IPS-NIHi11 (cell line): Measurements from ENCODE around the gene SYNPO2.
A peak's percentile ranks its signal among the peaks of the same experiment; 100 is the strongest.
"Not testable (repeated sequence)": the region's sequence is repeated elsewhere in the genome, so short reads cannot be mapped to it uniquely, and the experiment has no call there.

Source experiments
- DNase-seq: peaks from one replicate; pipeline ENCODE4 v3.0.0; 2012; ENCODE audit warnings: mixed read lengths, low spot score

SYNPO2 gene, protein sequence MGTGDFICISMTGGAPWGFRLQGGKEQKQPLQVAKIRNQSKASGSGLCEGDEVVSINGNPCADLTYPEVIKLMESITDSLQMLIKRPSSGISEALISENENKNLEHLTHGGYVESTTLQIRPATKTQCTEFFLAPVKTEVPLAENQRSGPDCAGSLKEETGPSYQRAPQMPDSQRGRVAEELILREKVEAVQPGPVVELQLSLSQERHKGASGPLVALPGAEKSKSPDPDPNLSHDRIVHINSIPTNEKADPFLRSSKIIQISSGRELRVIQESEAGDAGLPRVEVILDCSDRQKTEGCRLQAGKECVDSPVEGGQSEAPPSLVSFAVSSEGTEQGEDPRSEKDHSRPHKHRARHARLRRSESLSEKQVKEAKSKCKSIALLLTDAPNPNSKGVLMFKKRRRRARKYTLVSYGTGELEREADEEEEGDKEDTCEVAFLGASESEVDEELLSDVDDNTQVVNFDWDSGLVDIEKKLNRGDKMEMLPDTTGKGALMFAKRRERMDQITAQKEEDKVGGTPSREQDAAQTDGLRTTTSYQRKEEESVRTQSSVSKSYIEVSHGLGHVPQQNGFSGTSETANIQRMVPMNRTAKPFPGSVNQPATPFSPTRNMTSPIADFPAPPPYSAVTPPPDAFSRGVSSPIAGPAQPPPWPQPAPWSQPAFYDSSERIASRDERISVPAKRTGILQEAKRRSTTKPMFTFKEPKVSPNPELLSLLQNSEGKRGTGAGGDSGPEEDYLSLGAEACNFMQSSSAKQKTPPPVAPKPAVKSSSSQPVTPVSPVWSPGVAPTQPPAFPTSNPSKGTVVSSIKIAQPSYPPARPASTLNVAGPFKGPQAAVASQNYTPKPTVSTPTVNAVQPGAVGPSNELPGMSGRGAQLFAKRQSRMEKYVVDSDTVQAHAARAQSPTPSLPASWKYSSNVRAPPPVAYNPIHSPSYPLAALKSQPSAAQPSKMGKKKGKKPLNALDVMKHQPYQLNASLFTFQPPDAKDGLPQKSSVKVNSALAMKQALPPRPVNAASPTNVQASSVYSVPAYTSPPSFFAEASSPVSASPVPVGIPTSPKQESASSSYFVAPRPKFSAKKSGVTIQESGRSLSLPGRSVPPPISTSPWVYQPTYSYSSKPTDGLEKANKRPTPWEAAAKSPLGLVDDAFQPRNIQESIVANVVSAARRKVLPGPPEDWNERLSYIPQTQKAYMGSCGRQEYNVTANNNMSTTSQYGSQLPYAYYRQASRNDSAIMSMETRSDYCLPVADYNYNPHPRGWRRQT

DNA sequence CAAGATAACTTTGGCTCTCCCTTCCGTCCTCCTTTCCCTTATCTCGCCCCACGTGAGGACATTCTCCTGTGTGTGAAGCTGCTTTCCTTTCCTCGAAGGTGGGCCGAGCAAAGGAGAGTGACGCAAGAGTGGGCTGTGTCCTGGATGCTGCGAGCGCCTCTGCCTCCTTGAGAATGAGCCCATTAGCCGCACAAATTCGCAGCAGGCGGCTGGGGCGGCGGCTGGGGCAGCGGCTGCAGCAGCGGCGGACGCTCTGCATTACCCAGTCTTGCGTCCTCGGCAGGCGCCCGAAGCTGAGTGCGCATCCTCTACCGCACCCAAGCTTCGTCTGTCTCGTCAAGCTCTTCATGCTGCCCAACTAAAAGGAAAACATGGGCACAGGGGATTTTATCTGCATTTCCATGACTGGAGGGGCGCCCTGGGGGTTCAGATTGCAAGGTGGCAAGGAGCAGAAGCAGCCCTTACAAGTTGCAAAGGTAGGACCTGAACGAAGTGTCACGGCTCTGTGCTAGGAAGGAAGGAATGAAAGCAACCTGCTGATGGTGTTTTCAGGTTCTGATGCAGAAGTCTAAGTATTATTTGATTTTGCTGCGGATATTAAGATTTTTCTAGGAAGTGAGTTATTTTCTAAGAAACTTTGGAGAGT, at the start of gene SYNPO2:
Gene SYNPO2 (plus strand): TSS at position 189 of the 646 bp plus-strand sequence. CDS start 183 bp downstream, at position 372.
- DNase-seq: peak; percentile 83

DNA sequence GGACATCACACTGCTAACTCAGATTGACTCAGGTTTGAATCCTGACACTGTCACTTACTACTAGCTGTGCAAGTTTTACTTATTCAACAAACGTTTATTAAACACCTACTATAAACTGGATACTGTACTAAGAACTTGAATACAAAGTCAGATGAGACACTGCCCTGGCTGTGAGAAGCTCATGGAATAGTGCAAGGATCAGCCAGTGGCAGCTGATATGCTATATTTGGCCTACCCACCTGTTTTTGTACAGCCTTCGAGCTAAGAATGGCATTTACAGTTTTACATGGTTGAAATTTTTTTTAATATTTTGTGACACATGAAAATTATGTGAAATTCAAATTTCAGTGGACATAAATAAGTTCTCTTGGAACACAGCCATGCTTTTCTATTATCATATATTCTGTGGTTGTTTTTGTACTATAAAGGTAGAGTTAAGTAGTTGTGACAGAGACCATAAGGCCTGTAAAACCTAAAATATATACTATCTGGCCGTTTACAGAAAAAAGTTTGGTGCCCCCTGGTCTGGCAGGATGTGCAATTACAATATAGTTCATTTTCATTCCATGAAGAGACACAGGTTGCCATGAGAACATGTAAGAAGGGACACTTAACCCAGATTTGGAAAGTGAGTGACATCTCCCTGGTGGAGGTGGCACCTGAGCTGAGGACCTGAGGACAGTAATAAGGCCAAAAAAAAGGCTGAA, 49.3 kb upstream of the SYNPO2 start:
- DNase-seq: no peak

DNA sequence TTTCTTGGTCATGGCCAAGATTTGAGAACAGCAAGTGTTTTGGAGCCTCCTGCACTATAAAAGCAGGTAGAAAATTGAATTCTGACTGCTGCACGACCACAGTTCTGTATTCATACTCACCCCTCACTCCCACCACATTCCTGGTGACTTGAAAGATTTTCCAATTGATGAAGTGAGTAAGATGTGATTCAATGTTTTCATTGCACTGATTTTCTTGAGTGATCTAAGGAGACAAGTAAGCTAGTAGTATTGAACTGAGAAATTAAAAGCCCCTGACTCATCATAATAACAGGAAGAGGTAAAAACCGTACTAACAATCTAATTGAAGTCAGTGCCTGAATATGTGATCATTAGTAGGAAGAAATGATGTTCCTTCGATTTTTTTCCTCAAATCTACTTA, 46.6 kb upstream of the SYNPO2 start:
- DNase-seq: no peak

DNA sequence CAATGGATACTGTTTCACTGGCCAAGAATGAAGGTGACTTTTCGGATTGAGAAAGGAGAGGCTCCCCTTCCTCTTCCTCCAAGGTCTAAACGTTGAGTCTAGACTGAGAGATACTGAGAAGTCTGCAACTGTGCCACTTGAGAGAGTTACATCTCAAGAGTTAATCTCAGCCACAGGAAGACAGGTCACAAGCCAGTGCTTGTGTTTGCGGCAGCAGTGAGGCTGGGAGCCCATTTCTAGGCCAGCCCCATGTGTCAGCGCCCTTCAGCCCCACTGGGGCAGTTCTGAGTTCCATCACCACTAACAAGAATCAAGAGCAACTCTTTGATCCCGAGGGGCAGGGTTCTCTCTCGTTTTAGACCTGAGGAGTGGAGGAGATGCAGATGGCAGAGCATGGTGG, 45.4 kb upstream of the SYNPO2 start:
- no peak for DNase-seq

DNA sequence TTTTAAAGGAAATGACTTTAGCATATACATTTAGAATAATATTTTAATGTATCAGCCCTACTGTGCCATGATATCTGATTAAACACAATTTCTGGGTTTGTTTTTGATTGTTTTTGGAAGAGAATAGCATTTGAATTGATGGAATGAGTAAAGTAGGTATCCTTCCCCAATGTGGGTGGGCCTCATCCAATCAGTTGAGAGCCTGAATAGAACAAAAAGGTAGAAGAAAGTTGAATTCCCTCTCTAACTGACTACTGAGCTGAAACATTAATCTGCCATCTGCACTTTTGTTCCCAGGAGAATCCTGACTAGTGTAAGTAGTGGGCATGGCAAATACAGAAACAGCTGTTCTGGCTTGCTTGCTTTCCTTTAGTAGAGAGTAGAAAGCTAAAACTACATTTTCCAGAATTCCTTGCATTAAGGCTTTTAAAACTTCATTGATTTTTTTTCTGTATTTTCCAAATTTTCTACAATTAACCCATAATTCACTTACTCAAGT, 43.1 kb upstream of the SYNPO2 start:
- no peak for DNase-seq

DNA sequence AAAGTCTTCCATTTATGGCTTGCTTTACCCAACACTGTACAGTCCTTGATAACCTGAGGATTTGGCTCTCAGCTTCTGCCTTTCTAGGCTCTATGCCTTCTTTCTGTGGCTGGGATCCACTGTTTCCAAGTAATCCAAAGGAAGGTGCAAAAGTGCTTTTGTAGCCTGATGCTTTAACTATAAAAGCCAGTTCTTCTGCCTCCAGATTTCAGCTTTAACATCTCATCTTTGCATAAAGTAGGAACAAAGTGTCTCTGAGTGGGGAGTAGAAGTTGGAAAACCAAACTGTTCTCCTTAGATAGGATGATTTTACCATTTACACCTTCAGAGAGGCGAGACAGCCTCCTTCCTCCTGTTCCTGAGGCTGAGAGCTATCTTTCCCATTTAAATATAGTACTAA, 41.7 kb upstream of the SYNPO2 start:
- no peak for DNase-seq

DNA sequence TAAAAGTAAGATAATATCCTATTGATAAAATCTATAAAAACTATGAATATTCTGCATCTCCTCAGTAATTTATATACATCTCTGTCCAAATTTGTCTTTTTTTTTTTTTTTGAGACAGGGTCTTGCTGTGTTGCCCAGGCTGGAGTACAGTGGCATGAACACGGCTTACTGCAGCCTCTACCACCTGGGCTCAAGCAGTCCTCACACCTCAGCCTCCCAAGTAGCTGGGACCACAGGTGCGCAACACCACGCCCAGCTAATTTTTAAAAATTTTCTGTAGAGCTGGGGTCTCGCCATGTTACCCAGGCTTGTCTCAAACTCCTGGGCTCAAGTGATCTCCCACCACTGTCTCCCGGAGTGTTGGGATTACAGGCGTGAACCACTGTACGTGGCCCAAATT, 40.4 kb upstream of the SYNPO2 start:
- DNase-seq: no peak

DNA sequence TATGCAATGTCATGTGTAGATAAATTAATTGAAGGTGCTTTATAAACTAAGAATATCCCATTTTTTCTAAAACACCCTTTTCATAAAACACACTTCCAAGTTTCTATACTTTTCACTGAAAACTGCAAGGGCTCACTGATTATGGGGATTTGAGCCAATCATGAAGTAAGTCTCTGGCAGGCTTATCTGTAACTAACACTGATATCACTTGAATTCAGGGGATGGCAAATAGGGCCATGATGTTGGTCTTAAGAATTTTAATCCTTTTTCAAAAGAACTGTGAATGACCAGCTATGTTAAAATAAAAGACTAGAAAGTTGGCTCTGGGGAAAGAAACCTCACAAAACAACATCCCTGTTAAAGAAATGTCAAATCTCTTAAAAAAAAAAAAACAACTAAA, 39.8 kb upstream of the SYNPO2 start:
- no peak for DNase-seq

DNA sequence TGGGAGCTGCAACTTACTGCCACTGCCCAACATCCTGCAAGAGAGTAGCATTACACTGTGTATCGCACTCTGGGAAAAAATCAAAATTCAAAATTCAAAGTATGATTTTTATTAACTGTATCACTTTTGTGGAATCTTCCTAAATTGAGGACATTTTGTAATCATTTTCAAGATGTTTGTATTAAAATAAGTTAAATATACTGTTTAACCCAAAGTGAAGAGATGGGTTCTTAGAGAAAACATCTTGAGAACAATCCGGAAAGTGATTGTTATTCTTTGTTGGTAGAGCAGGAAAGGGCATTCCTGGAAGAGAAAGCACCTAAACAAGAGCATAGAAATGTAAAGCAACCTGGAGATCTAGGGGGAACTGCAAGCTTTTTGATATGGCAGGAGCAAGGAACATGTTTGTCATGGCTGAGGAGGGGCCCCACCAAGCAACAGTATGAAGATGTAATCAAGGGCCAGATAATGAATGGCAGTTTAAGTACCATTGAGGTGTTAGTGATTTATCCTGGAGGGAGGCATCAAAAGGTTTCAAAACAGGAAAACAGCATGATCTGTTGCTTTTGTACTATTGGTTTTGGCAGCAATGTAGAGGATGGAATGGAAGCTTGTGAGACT, 38.7 kb upstream of the SYNPO2 start:
- peak; percentile 62 for DNase-seq

DNA sequence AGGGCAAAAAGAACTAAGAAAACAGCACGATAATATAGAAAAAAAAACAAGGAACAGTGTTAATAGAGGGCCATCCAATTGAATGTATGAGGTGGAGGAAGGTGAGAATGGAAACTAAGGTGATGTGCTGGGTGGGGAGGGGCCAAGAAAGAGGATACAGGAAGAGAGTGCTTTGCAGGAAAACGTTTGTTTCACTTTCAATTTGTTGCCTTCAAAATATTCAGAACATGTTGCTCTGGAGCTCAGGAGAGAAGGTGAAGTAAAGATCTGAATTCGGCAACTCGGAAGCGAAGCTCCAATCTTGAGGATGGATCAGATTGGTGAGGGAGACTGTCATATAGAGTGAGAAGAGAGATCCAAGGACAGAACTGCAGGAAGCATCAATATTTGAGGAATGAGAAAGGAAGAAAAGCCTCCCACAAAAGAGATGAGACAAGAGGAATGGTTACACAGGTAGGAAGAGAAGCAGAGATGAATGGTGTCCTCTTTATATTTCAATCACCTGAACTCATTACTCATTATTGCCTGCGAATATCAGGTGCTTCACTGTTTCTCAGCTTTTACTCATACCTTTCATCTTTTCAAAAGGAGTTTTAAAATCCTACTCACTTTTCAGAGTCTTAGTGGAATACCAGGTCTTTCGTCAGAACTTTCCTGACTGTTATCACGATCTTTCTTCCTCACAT, 38.0 kb upstream of the SYNPO2 start:
- peak; percentile 24 for DNase-seq

DNA sequence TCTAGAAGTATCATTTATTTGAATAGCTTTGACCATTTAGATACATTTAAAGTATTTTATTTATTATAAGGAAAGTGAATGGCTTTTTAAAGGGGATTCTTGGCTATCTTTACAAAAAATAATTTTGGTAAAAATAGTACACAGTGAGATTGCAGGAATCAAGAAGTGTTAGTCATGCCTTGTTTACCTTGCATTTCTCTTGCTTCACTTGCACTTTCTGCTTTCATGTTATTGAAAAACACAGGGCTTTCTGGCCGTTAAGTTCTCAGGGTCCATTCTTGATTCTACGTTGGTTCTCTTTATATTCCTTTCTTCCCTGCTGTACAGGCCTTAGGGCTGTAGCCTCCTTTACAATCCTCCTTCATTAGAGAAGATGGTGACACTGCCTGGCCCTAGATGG, 30.9 kb upstream of the SYNPO2 start:
- no peak for DNase-seq

DNA sequence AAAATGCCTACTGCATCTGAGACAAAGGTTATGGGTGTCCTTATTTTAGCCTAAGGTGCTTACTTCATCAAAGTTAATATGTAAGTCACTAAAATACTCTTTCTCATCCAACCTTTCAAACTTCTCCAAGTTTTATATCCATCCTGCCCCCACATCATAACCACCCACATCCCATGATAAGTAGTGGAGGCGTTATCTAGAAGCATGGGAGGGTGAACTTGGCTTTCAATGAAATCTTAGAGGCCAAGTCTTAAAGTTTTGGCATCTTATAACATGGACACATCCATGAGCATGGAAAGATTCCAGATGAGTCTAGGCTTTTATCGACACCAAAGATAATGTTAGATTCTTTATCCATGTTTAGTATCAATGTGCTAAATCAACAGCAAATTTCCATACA, 29.9 kb upstream of the SYNPO2 start:
- no peak for DNase-seq

DNA sequence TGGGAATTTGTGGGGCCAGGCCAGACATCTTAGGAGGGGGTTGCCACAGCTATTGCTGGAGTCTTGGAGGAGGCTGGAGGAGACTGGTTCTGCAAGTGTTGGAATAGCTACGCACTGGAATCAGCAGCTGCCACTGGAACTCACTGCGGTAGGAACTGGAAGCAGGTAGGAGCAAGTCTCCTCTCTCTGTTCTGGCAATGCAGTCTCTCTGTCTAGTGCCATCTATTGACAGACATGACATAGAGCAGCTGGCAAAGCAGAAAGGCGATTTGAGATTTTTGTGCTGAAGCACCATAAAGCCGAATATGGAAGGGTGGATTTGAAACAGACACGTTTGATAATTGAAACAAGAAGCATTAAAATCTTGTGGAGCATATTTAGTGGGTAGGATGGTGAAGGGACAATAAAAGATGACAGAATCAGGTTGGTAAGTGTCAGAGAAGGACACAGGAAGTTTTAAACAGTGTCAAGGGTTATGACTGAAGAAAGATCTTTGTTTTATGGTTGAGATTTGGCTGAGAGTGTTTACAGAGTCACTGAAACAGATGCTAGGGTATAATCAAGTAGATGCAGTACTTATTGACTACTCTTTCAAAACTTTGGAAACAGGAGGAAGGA, 23.5 kb upstream of the SYNPO2 start:
- DNase-seq: peak; percentile 80

DNA sequence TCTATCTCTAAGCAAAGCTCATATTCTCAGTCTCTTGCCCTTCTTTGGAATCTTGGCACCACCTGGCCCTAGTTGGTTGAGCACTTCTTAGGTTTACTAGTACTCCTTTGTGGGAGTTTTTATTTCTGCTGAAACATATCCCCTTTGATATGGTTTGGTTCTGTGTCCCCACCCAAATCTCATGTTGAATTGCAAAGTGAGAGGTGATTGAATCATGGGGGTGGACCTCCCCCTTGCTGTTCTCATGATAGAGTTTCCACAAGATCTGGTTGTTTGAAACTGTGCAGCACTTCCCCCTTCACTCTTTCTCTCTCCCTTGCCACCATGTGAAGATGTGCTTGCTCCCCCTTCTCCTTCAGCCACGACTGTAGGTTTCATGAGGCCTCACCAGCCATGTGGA, 22.2 kb upstream of the SYNPO2 start:
- no peak for DNase-seq

DNA sequence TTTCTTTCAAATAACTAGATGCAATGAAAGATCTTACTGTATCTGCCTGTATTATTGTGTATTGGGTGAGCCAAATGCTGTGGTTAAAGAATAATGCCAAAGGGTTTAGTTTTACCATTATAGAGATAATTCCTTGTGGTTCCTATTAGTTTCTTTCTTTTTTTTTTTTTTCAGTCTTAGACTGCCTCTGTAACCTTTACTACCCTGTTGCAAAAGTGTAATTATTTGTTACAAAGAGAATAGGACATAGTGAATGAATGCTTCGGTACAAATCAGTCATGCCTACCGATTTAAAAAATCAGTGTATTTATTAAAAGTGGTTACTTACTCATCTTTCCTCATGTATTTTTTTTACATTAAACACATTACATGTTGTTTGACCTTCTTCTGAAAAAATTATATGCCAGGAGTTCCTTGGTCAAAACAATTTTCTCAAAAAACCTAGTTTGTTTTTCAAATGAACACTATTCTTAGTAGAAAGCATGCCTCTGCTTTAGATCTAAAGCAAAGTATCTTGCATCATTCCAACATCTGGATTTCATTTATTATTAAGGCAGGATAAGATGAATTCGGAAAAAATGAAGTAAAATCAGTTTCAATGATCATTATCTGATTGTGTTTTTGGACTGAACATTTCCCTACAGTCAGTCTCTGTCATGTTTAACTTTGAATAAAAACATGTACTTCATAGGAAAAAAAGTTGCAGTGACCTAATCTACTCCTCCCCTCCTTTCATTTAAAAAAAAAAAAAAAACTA, 21.2 kb upstream of the SYNPO2 start:
- no peak for DNase-seq

DNA sequence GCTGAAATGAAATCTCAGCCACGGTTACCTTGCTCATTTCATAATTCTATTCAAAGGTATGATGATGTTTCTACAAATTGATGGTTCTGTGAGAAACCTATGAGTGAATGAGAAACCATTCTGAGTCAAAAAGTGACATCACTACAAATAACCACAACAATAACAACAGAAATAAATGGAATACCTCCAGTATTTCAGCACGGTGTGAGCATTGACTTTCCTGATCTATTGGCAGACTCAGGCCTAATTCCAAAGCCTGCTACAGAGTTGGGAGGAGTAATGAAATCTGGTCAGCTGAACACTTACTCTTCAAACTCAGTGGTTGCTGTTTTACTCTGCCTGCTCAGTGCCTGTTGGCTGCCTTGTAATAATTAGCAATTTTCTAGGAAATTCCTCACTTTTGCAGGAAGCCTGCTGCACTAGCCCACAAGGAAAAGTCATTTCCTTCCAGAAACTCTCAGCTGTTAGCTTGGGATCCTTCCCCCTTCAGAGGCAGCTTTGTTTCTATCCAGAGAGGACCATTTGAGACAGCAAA, 18.8 kb upstream of the SYNPO2 start:
- DNase-seq: no peak

DNA sequence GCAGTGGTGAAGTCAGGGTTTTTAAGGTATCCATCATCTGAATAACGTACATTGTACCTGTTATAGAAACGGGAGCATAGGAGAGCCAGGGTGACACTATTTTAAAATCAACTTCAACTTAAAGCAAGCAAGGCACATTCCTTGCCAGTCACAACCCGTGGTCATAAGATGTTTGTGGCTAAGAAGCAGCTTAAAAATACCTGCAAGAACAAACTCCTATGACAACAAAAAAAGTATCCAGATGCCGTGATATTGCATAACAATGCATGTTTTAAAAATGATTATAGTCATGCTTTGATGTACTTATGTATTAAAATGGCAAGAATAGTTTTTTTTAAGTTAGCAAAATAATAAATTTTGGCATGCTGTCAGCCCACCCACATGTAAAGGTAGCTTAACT, 16.5 kb upstream of the SYNPO2 start:
- DNase-seq: no peak

DNA sequence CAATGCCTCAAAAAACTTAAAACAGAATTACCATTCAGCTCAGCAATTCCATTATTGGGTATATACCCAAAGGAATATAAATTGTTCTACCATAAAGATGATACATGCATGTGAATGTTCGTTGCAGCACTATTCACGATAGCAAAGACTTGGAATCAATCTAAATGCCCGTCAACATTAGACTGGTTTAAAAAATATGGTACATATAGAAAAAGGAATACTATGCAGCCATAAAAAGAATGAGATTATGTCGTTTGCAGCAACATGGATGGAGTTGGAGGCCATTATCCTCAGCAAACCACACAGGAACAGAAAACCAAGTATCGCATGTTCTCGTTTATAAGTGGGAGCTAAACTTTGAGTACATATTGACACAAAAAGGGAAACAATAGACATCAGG, 10.9 kb upstream of the SYNPO2 start:
- no peak for DNase-seq

DNA sequence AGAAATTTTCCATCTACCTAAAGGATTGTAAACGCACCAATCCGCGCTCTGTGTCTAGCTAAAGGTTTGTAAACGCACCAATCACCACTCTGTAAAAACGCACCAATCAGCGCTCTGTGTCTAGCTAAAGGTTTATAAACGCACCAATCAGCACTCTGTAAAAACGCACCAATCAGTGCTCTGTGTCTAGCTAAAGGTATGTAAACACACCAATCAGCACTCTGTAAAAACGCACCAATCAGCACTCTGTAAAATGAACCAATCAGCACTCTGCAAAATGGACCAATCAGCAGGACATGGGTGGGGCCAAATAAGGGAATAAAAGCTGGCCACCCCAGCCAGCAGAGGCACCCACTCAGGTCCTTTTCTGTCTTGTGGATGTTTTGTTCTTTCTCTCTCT, 10.1 kb upstream of the SYNPO2 start:
- not testable (repeated sequence) for DNase-seq
